B cell (primary cell): Measurements from ENCODE around the gene S100A16. TPM values are rescaled to one million over a fixed set of nuclear protein-coding genes. Genes with fewer than 3 reads are reported as not detected.

Experiments used
- ATAC-seq: fragments of 200-7000 bp; cut with Tn5 transposase; one replicate; pipeline ENCODE4 v1.10.0; 2021; ENCODE audit warnings: low read depth, mild to moderate bottlenecking, moderate number of reproducible peaks, moderate library complexity
- CTCF ChIA-PET: fragments of 350-600 bp; sonication (Branson Sonifier 250); formaldehyde crosslinking; loops from one replicate; lab custom pipeline; 2021; ENCODE audit warnings: antibody characterized with exemption, inconsistent platforms; lab: Charles Lee
- POLR2A ChIA-PET: fragments of 350-600 bp; sonication (Branson Sonifier 250); formaldehyde crosslinking; loops from one replicate; lab custom pipeline; 2021; ENCODE audit warnings: antibody characterized with exemption; lab: Charles Lee
- DNase-seq: peaks from one replicate; pipeline ENCODE4 v3.0.0; 2013
- H2AFZ ChIP-seq: 2 replicates; pipeline ENCODE4 v1.6.1; 2012; ENCODE audit warnings: mild to moderate bottlenecking, low read depth, low read length; ENCODE audit not compliant: insufficient read depth, poor library complexity, severe bottlenecking
- H3K27ac ChIP-seq, 2 donors: 1 replicate in 1 of 2; 2 replicates in 1 of 2; pipeline ENCODE4 v1.5.1; 2012 to 2013; ENCODE audit warnings: low read length in 2 of 2, mild to moderate bottlenecking in 2 of 2, moderate library complexity in 1 of 2
- H3K27me3 ChIP-seq, 4 experiments: fragments of 200-600 bp in 1 of 4; sonication (generic) in 1 of 4; replicated peaks in 1 of 4; 1 replicate in 2 of 4; 2 replicates in 2 of 4; pipeline versions ENCODE4 v1.6.1 to v1.7.0; 2013 to 2016; ENCODE audit warnings: low read length in 3 of 4, mild to moderate bottlenecking in 2 of 4, mixed read lengths in 1 of 4, moderate library complexity in 1 of 4; ENCODE audit not compliant: insufficient read depth in 4 of 4, control insufficient read depth in 3 of 4; ENCODE audit errors: control extremely low read depth in 1 of 4
- H3K36me3 ChIP-seq, 2 experiments: replicated peaks in 1 of 2; 1 replicate in 1 of 2; 2 replicates in 1 of 2; pipeline versions ENCODE4 v1.6.1 to v1.7.1; 2013; ENCODE audit warnings: low read length in 1 of 2; ENCODE audit not compliant: insufficient read depth in 2 of 2, control insufficient read depth in 1 of 2; ENCODE audit errors: control extremely low read depth in 1 of 2, extremely low read depth in 1 of 2
- H3K4me1 ChIP-seq, 2 donors: fragments of 200-600 bp in 1 of 2; sonication (generic) in 1 of 2; 1 replicate in 1 of 2; 2 replicates in 1 of 2; pipeline versions ENCODE4 v1.5.1 to v1.6.1; 2013 to 2017; ENCODE audit warnings: low read length in 2 of 2; ENCODE audit not compliant: control insufficient read depth in 2 of 2, insufficient read depth in 2 of 2
- H3K4me2 ChIP-seq: replicated peaks from 2 replicates; pipeline ENCODE3; 2012; ENCODE audit warnings: mild to moderate bottlenecking, low read depth, low read length; ENCODE audit not compliant: poor library complexity, severe bottlenecking
- H3K4me3 ChIP-seq, 5 experiments: fragments of 200-600 bp in 1 of 5; sonication (generic) in 1 of 5; 1 replicate in 3 of 5; 2 replicates in 2 of 5; pipeline versions ENCODE4 v1.5.1 to v1.7.0; 2011 to 2016; ENCODE audit warnings: low read length in 4 of 5, mild to moderate bottlenecking in 4 of 5, low read depth in 2 of 5, control low read depth in 1 of 5, moderate library complexity in 1 of 5; ENCODE audit not compliant: insufficient read depth in 1 of 5; ENCODE audit errors: control extremely low read depth in 1 of 5, extremely low read depth in 1 of 5
- H3K79me2 ChIP-seq: fragments of 200-600 bp; sonication (generic); one replicate; pipeline ENCODE4 v1.6.0; 2016; ENCODE audit warnings: low read length; ENCODE audit not compliant: control insufficient read depth, insufficient read depth
- H3K9ac ChIP-seq: fragments of 200-600 bp; sonication (generic); 2 replicates; pipeline ENCODE4 v1.6.1; 2017; ENCODE audit warnings: mild to moderate bottlenecking, low read length, moderate library complexity
- H3K9me3 ChIP-seq, 3 donors: one replicate each; pipeline versions ENCODE4 v1.6.1 to v1.7.1; 2013; ENCODE audit warnings: low read length in 2 of 3; ENCODE audit not compliant: control insufficient read depth in 2 of 3, insufficient read depth in 1 of 3; ENCODE audit errors: control extremely low read depth in 1 of 3
- H4K20me1 ChIP-seq: 2 replicates; pipeline ENCODE4 v1.6.0; 2012; ENCODE audit warnings: mild to moderate bottlenecking, low read length; ENCODE audit not compliant: insufficient read depth, control insufficient read depth, poor library complexity, severe bottlenecking
- H3K27ac Mint-ChIP-seq: one replicate; pipeline ENCODE4 v1.8.0; 2021; ENCODE audit warnings: mixed read lengths
- H3K27me3 Mint-ChIP-seq: one replicate; pipeline ENCODE4 v1.8.0; 2021; ENCODE audit warnings: mixed read lengths
- H3K4me1 Mint-ChIP-seq: one replicate; pipeline ENCODE4 v1.8.0; 2021; ENCODE audit warnings: mixed read lengths
- H3K4me3 Mint-ChIP-seq: one replicate; pipeline ENCODE4 v1.8.0; 2021; ENCODE audit warnings: mixed read lengths
- H3K9me3 Mint-ChIP-seq: one replicate; pipeline ENCODE4 v1.8.0; 2022; ENCODE audit warnings: mixed read lengths; ENCODE audit not compliant: insufficient read depth
- EZH2 ChIP-seq: IDR thresholded peaks from 2 replicates; pipeline ENCODE4 v1.6.1; 2012; ENCODE audit warnings: borderline replicate concordance, low read depth, mild to moderate bottlenecking, moderate library complexity, low read length; ENCODE audit not compliant: insufficient read depth, poor library complexity, severe bottlenecking
- WGBS: methylation state at CpG from one replicate; pipeline ENCODE4 v1.1.5; 2013; ENCODE audit warnings: missing lambda C conversion rate; ENCODE audit not compliant: insufficient coverage; 5-methylcytosine and 5-hydroxymethylcytosine counted together
- intact Hi-C: fragments of 100-400 bp; cut with micrococcal nuclease; formaldehyde crosslinking; loops from one replicate; pipeline ENCODE4 v1.10.0; 2022
- polyA plus RNA-seq: library from polyadenylated mRNA; depleted of rRNA; stranded (reverse); fragments of >200 nt; gene quantifications from 2 replicates; pipeline ENCODE4 v1.2.3, GENCODE V29; 2012
- total RNA-seq, 2 donors: library from RNA; stranded (reverse); fragments of 120-200 nt in 1 of 2; gene quantifications; 1 replicate in 1 of 2; 2 replicates in 1 of 2; pipeline versions ENCODE4 v1.2.3 to v1.2.4, GENCODE V29; 2013 to 2022
- TF ChIP-seq, protein P1 (sequence below): fragments of 200-600 bp; IDR thresholded peaks from one replicate; pipeline ENCODE4 v1.8.0; 2022; ENCODE audit warnings: antibody characterized with exemption, mild to moderate bottlenecking

Gene S100A16
- total and polyA plus RNA-seq, 2 donors (not counting 1 experiment from before 2014, with no cell fraction given): not detected

DNA sequence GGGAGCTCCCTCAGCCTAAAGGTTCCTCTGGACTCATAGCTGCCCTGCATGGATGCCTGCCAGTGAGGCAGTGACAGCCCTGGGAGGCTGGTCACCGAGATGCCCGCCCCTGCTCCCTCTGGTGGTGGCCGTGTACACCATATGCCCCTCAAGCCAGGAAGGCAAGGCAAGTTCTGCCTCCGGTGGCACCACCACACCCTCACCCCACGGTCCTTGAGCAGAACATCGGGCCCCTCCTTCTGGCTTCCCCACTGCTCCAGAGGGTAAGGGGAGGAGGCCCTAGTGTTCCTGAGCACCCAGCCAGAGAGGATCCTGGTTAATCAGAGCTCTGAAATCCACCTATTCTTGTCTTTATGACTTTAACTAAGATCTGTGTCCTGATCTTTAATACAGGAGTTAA is 4.7 kb upstream of the S100A16 start:
- H3K27ac Mint-ChIP-seq: no peak overlapping the region
- DNase-seq (peak; percentile 72), ATAC-seq (no peak)
- POLR2A ChIA-PET: no interaction called here
- H3K4me1 Mint-ChIP-seq: peaks cover 1% of the 10 kb centered on the region
- no peaks in the 10 kb centered on the region for H3K9me3 Mint-ChIP-seq
- WGBS: 5% methylated on average over 3 of the region's 6 CpGs
- TF ChIP-seq, protein P1, sequence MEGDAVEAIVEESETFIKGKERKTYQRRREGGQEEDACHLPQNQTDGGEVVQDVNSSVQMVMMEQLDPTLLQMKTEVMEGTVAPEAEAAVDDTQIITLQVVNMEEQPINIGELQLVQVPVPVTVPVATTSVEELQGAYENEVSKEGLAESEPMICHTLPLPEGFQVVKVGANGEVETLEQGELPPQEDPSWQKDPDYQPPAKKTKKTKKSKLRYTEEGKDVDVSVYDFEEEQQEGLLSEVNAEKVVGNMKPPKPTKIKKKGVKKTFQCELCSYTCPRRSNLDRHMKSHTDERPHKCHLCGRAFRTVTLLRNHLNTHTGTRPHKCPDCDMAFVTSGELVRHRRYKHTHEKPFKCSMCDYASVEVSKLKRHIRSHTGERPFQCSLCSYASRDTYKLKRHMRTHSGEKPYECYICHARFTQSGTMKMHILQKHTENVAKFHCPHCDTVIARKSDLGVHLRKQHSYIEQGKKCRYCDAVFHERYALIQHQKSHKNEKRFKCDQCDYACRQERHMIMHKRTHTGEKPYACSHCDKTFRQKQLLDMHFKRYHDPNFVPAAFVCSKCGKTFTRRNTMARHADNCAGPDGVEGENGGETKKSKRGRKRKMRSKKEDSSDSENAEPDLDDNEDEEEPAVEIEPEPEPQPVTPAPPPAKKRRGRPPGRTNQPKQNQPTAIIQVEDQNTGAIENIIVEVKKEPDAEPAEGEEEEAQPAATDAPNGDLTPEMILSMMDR: no peak
- TF ChIP-seq EZH2: no peak
- Histone ChIP-seq H3K4me1 (peaks cover 10% of the 10 kb centered on the region in 2 donors), H3K27ac (no peak overlapping the region), H4K20me1 (no peaks in the 10 kb centered on the region), H3K4me2 (peak overlapping the region; percentile 43), H3K79me2 (no peaks in the 10 kb centered on the region), H3K27me3 (no peaks in the 10 kb centered on the region), H3K36me3 (no peaks in the 10 kb centered on the region), H2AFZ (peak overlapping the region; percentile 53), H3K9ac (no peak overlapping the region), H3K4me3 (no peak overlapping the region), H3K9me3 (no peaks in the 10 kb centered on the region)
- H3K4me3 Mint-ChIP-seq: no peak overlapping the region
- intact Hi-C loops: no loop called here
- H3K27me3 Mint-ChIP-seq: no peaks in the 10 kb centered on the region
- CTCF ChIA-PET: no interaction called here

DNA sequence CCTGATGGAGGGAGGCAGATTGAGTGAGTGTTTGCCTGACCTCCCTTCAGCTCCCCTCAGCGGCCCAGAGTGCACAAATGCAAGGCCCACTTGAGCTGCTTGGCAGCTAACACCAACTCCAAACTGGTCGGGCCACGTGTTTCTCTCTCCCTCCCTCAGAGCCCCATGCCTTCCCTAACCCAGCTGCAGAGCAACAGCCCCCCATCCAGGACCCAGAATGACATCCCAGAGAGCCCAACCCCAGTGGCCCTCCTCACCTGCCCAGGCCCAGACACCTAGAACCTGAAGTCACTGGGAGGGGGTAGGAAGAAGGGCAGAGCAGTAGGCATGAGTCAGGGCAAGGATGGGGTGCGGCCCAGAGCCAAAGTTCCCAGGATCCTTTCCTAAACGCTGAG is 4.0 kb upstream of the S100A16 start:
- no peaks in the 10 kb centered on the region for H3K9me3 Mint-ChIP-seq
- no peak overlapping the region for H3K4me3 ChIP-seq
- no peak overlapping the region for H3K27ac ChIP-seq
- intact Hi-C loops: no loop called here
- WGBS: 94% methylated on average over 4 of the region's 5 CpGs
- no peaks in the 10 kb centered on the region for H3K27me3 Mint-ChIP-seq
- H3K9ac ChIP-seq: no peak overlapping the region
- CTCF ChIA-PET: interaction anchor here (0.5 to 0.7 kb wide), 2 partner anchors 43 to 107 kb away, joined by 3 read pairs; no protein-coding TSS in a partner anchor
- no peaks in the 10 kb centered on the region for H4K20me1 ChIP-seq
- no peak overlapping the region for H3K4me3 Mint-ChIP-seq
- H3K4me1 Mint-ChIP-seq: no peaks in the 10 kb centered on the region
- TF ChIP-seq, protein P1: no peak
- no peak for TF ChIP-seq EZH2
- H3K27ac Mint-ChIP-seq: no peak overlapping the region
- peak overlapping the region; percentile 53 for H2AFZ ChIP-seq
- no peaks in the 10 kb centered on the region for H3K36me3 ChIP-seq
- no peaks in the 10 kb centered on the region for H3K79me2 ChIP-seq
- H3K4me1 ChIP-seq: peaks cover 10% of the 10 kb centered on the region in 2 donors
- ATAC-seq (no peak), DNase-seq (no peak)
- no peak overlapping the region for H3K4me2 ChIP-seq
- POLR2A ChIA-PET: no interaction called here
- no peaks in the 10 kb centered on the region for H3K27me3 ChIP-seq
- no peaks in the 10 kb centered on the region for H3K9me3 ChIP-seq
